MM.1S (cell line): Measurements from ENCODE around the gene INPP4A.

Source experiments
- DNase-seq: peaks from one replicate; pipeline ENCODE4 v3.0.0-alpha.2; 2015
- H2AFZ ChIP-seq: fragments of 300-600 bp; sonication (generic); 2 replicates; pipeline ENCODE4 v1.6.0; 2016; ENCODE audit warnings: antibody characterized with exemption, low read length
- H3F3A ChIP-seq: fragments of 300-600 bp; sonication (generic); 2 replicates; pipeline ENCODE4 v1.6.1; 2016; ENCODE audit warnings: mild to moderate bottlenecking, antibody characterized with exemption, low read length, moderate library complexity, mixed read lengths; ENCODE audit not compliant: insufficient read depth
- H3K27ac ChIP-seq: fragments of 300-600 bp; sonication (generic); 2 replicates; pipeline ENCODE4 v1.5.1; 2016; ENCODE audit warnings: mild to moderate bottlenecking, low read length
- H3K27me3 ChIP-seq: fragments of 300-600 bp; sonication (generic); replicated peaks from 2 replicates; pipeline ENCODE4 v1.6.0; 2016; ENCODE audit warnings: low read length; ENCODE audit not compliant: insufficient read depth
- H3K36me3 ChIP-seq: fragments of 300-600 bp; sonication (generic); replicated peaks from 2 replicates; pipeline ENCODE4 v1.6.1; 2016; ENCODE audit warnings: mild to moderate bottlenecking, low read length, mixed read lengths; ENCODE audit not compliant: insufficient read depth
- H3K4me1 ChIP-seq: fragments of 300-600 bp; sonication (generic); 2 replicates; pipeline ENCODE4 v1.6.1; 2016; ENCODE audit warnings: low read length, mixed read lengths
- H3K4me2 ChIP-seq: fragments of 300-600 bp; sonication (generic); 2 replicates; pipeline ENCODE4 v1.6.0; 2016; ENCODE audit warnings: low read depth, low read length
- H3K4me3 ChIP-seq: fragments of 300-600 bp; sonication (generic); 2 replicates; pipeline ENCODE4 v1.5.1; 2016; ENCODE audit warnings: low read length, mixed read lengths
- H3K79me2 ChIP-seq: fragments of 300-600 bp; sonication (generic); 2 replicates; pipeline ENCODE4 v1.6.1; 2016; ENCODE audit warnings: mixed run types, low read length, mixed read lengths
- H3K9ac ChIP-seq: fragments of 300-600 bp; sonication (generic); 2 replicates; pipeline ENCODE4 v1.6.1; 2016; ENCODE audit warnings: low read length, mixed read lengths
- H3K9me2 ChIP-seq: fragments of 300-600 bp; sonication (generic); replicated peaks from 2 replicates; pipeline ENCODE4 v1.6.1; 2016; ENCODE audit warnings: mild to moderate bottlenecking, low read length, mixed read lengths; ENCODE audit not compliant: insufficient read depth
- H3K9me3 ChIP-seq: fragments of 300-600 bp; sonication (generic); replicated peaks from 2 replicates; pipeline ENCODE4 v1.6.1; 2016; ENCODE audit warnings: mild to moderate bottlenecking, low read length, mixed read lengths; ENCODE audit not compliant: insufficient read depth
- H4K20me1 ChIP-seq: fragments of 300-600 bp; sonication (generic); 2 replicates; pipeline ENCODE4 v1.6.1; 2016; ENCODE audit warnings: mild to moderate bottlenecking, low read length, moderate library complexity, mixed read lengths; ENCODE audit not compliant: insufficient read depth
- CTCF ChIP-seq: fragments of 300-600 bp; sonication (generic); IDR thresholded peaks from 2 replicates; pipeline ENCODE4 v1.5.1; 2016; ENCODE audit warnings: antibody characterized with exemption, low read length, mixed read lengths
- EZH2 ChIP-seq: fragments of 300-600 bp; sonication (generic); optimal IDR thresholded peaks from 2 replicates; pipeline ENCODE3; 2017; ENCODE audit warnings: low read depth, mild to moderate bottlenecking, antibody characterized with exemption, low read length, mixed read lengths
- EZH2phosphoT487 ChIP-seq: fragments of 300-600 bp; sonication (generic); IDR thresholded peaks from 2 replicates; pipeline ENCODE4 v1.6.1; 2018; ENCODE audit warnings: antibody characterized with exemption, low read length

Gene INPP4A

GRCh38 chr2:98604547-98604946, 159.9 kb downstream of the INPP4A start:
- Histone ChIP-seq H3K4me1 (peaks cover 11% of the 10 kb centered on the region), H3K9me3 (no peaks in the 10 kb centered on the region), H3K27ac (no peak overlapping the region), H3K9me2 (no peaks in the 10 kb centered on the region), H3K9ac (no peak overlapping the region), H3K36me3 (no peaks in the 10 kb centered on the region), H4K20me1 (no peaks in the 10 kb centered on the region), H3F3A (peaks cover 21% of the 10 kb centered on the region), H3K27me3 (no peaks in the 10 kb centered on the region), H3K79me2 (peaks cover 32% of the 10 kb centered on the region), H3K4me2 (no peak overlapping the region), H2AFZ (no peak overlapping the region), H3K4me3 (no peak overlapping the region)
- no peak for DNase-seq
- TF ChIP-seq EZH2phosphoT487 (no peak), CTCF (no peak), EZH2 (no peak)

DNA sequence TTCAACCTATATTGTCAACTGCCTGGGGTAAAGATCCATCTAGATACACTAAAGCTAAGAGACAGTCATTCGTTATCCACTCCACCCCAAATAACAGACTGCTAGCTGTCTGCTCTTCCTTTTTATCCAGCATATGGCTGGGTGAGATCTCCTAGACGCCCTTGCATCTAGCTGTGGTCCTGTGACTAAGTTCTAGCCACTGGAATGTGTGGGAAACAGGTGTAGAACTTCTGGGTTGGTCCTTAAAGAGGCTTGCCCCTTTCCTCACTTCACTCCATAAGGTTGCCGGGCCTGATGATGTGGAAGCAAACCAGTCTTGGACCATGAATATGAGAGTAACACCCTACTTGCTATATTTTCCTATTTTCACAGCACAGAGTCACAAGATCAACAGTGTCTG, 160.4 kb downstream of the INPP4A start:
- no peaks in the 10 kb centered on the region for H4K20me1 ChIP-seq
- peaks cover 37% of the 10 kb centered on the region for H3K79me2 ChIP-seq
- H3K4me1 ChIP-seq, result peaks cover 13% of the 10 kb centered on the region
- no peak overlapping the region for H3K27ac ChIP-seq
- no peak overlapping the region for H3K4me3 ChIP-seq
- no peaks in the 10 kb centered on the region for H3K9me3 ChIP-seq
- no peak for TF ChIP-seq CTCF
- TF ChIP-seq EZH2phosphoT487, result no peak
- no peak for TF ChIP-seq EZH2
- no peaks in the 10 kb centered on the region for H3K36me3 ChIP-seq
- no peak overlapping the region for H3K4me2 ChIP-seq
- H3K9me2 ChIP-seq, result no peaks in the 10 kb centered on the region
- no peak overlapping the region for H3K9ac ChIP-seq
- no peak overlapping the region for H2AFZ ChIP-seq
- peaks cover 16% of the 10 kb centered on the region for H3F3A ChIP-seq
- DNase-seq, result no peak
- no peaks in the 10 kb centered on the region for H3K27me3 ChIP-seq

GRCh38 chr2:98606431-98606830, 161.8 kb downstream of the INPP4A start:
- Histone ChIP-seq H3K4me3 (no peak overlapping the region), H3K9ac (no peak overlapping the region), H3K4me1 (peaks cover 13% of the 10 kb centered on the region), H3F3A (peaks cover 12% of the 10 kb centered on the region), H2AFZ (no peak overlapping the region), H3K9me3 (no peaks in the 10 kb centered on the region), H3K4me2 (no peak overlapping the region), H3K79me2 (peaks cover 49% of the 10 kb centered on the region), H3K36me3 (no peaks in the 10 kb centered on the region), H4K20me1 (no peaks in the 10 kb centered on the region), H3K27ac (no peak overlapping the region), H3K9me2 (no peaks in the 10 kb centered on the region), H3K27me3 (no peaks in the 10 kb centered on the region)
- DNase-seq, result no peak
- TF ChIP-seq EZH2phosphoT487 (no peak), EZH2 (no peak), CTCF (no peak)
